Peyer's patch (tissue), 4 donors: ENCODE measurements around the gene TIFAB.

Source experiments
- CTCF ChIP-seq, 6 experiments: fragments of 450-650 bp in 4 of 6; fragments of 200-600 bp in 2 of 6; sonication (generic) in 1 of 6; IDR thresholded peaks; one replicate each; pipeline ENCODE4 v1.5.1; 2017 to 2019; ENCODE audit warnings: antibody characterized with exemption in 6 of 6, mild to moderate bottlenecking in 3 of 6, moderate library complexity in 1 of 6
- POLR2A ChIP-seq, 2 donors: fragments of 450-650 bp; IDR thresholded peaks; one replicate each; pipeline ENCODE4 v1.5.1; 2017; ENCODE audit warnings: antibody characterized with exemption in 2 of 2, mild to moderate bottlenecking in 2 of 2, moderate library complexity in 2 of 2

- TF ChIP-seq CTCF (IDR thresholded peaks at IDR 0.05), result peak in 2 of 6 experiments; percentile 18 to 21
- TF ChIP-seq POLR2A (IDR thresholded peaks at IDR 0.05), result no peak
Observed at GRCh38 chr5:135437796-135438560, 14.2 kb downstream of the TIFAB start.
